ENCODE results near the gene ZNF358. TPM values are rescaled to one million over a fixed set of nuclear protein-coding genes. Genes with fewer than 3 reads are reported as not detected.

Gene ZNF358
- total RNA-seq, 4 donors from 2014 or later = 69.8 to 139 (median 116) TPM

GRCh38 chr19:7480222-7480969 lies 35.5 kb upstream of the ZNF358 start:
- in situ Hi-C loops (cut with MboI; ENCODE audit: low sequenced_read_pairs in 4 of 4) = no loop called here

GRCh38 chr19:7480970-7481255 lies 35.0 kb upstream of the ZNF358 start:
- TF ChIP-seq POLR2A (IDR thresholded peaks at IDR 0.05) = no peak
- no peak for TF ChIP-seq CTCF (IDR thresholded peaks at IDR 0.05 in 4 of 5, conservative IDR thresholded peaks at IDR 0.05 in 1 of 5)
- Histone ChIP-seq H3K27me3 (no peaks in the 10 kb centered on the region), H3K4me3 (no peak overlapping the region), H3K27ac (peak overlapping the region in 3 of 4 donors; percentile 32 to 48 (median 32)), H3K9me3 (no peaks in the 10 kb centered on the region), H3K4me1 (peaks cover 0 to 6% of the 10 kb centered on the region in 2 donors), H3K36me3 (no peaks in the 10 kb centered on the region)
- intact Hi-C loops (cut with DNase I; ENCODE audit: low total_unique reads) = no loop called here
- peak in 1 of 2 donors; percentile 27 for DNase-seq
- in situ Hi-C loops (cut with MboI; ENCODE audit: low sequenced_read_pairs in 4 of 4) = no loop called here
- no peak for ATAC-seq

More at GRCh38 chr19:7480222-7480969, 35.5 kb upstream of the ZNF358 start:
- TF ChIP-seq POLR2A (IDR thresholded peaks at IDR 0.05) (no peak), CTCF (IDR thresholded peaks at IDR 0.05 in 4 of 5, conservative IDR thresholded peaks at IDR 0.05 in 1 of 5) (no peak)
- Histone ChIP-seq H3K9me3 (no peaks in the 10 kb centered on the region), H3K4me3 (no peak overlapping the region), H3K36me3 (no peaks in the 10 kb centered on the region), H3K27ac (peak overlapping the region in 3 of 4 donors; percentile 32 to 48 (median 32)), H3K4me1 (peaks cover 0 to 6% of the 10 kb centered on the region in 2 donors), H3K27me3 (no peaks in the 10 kb centered on the region)
- ATAC-seq (peak in 1 of 2 donors; percentile 22), DNase-seq (peak in 1 of 2 donors; percentile 21)
- intact Hi-C loops (cut with DNase I; ENCODE audit: low total_unique reads) = no loop called here

GRCh38 chr19:7482584-7483439 lies 33.1 kb upstream of the ZNF358 start:
- intact Hi-C loops (cut with DNase I; ENCODE audit: low total_unique reads) = no loop called here
- no peaks in the 10 kb centered on the region for H3K36me3 ChIP-seq

GRCh38 chr19:7483720-7484201 lies 32.1 kb upstream of the ZNF358 start:
- no peaks in the 10 kb centered on the region for H3K36me3 ChIP-seq
- DNase-seq (no peak), ATAC-seq (no peak)
- peaks cover 0 to 14% of the 10 kb centered on the region in 2 donors for H3K4me1 ChIP-seq
- in situ Hi-C loops (cut with MboI; ENCODE audit: low sequenced_read_pairs in 4 of 4) = no loop called here
- no peaks in the 10 kb centered on the region for H3K27me3 ChIP-seq
- H3K9me3 ChIP-seq = no peaks in the 10 kb centered on the region
- TF ChIP-seq POLR2A (IDR thresholded peaks at IDR 0.05) (no peak), CTCF (IDR thresholded peaks at IDR 0.05 in 4 of 5, conservative IDR thresholded peaks at IDR 0.05 in 1 of 5) (no peak)
- H3K4me3 ChIP-seq = no peak overlapping the region
- intact Hi-C loops (cut with DNase I; ENCODE audit: low total_unique reads) = no loop called here
- no peak overlapping the region for H3K27ac ChIP-seq

More at GRCh38 chr19:7482584-7483439, 33.1 kb upstream of the ZNF358 start:
- no peaks in the 10 kb centered on the region for H3K9me3 ChIP-seq
- H3K27ac ChIP-seq = no peak overlapping the region
- TF ChIP-seq POLR2A (IDR thresholded peaks at IDR 0.05) = no peak
- TF ChIP-seq CTCF (IDR thresholded peaks at IDR 0.05 in 4 of 5, conservative IDR thresholded peaks at IDR 0.05 in 1 of 5) = no peak
- DNase-seq = no peak
- H3K4me3 ChIP-seq = no peak overlapping the region
- in situ Hi-C loops (cut with MboI; ENCODE audit: low sequenced_read_pairs in 4 of 4) = no loop called here
- peaks cover 0 to 6% of the 10 kb centered on the region in 2 donors for H3K4me1 ChIP-seq
- H3K27me3 ChIP-seq = no peaks in the 10 kb centered on the region
- ATAC-seq = no peak
